ENCODE results near the gene GRK5.

GRK5 gene

DNA sequence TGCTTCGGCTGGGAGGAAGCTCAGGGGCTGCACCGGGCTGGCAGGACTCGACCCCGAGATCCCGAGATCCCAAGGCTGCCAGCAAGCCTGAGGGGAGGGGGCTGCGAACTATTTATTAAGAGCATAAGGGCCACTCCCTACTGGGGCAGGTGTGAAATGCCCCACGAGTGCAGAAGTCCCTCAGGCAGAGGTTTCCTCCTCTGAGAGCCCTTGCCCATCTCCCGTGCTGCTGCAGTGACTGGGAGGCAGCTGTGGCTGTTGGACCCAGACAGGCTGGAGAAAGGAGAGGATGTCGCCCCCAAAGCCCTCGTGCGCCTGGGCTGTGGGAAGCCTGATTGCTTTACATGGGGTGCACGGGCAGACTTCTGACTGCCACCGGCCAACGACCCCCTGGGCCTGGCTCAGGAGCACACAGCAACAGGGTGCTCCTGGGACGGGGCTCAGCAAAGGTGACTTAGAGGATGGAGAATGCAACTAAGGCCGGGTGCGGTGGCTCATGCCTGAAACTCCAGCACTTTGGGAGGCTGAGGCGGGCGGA lies 295.3 kb downstream of the GRK5 start:
- no peaks in the 10 kb centered on the region for H3K27me3 ChIP-seq
- H3K36me3 ChIP-seq: no peaks in the 10 kb centered on the region
- no peak for DNase-seq
- no peaks in the 10 kb centered on the region for H3K9me3 ChIP-seq
- intact Hi-C loops (cut with DNase I; ENCODE audit: low total_unique reads): no loop called here
- no peak for TF ChIP-seq CTCF (IDR thresholded peaks at IDR 0.05)
- H3K27ac ChIP-seq: no peak overlapping the region
- no peak overlapping the region for H3K4me3 ChIP-seq
- H3K4me1 ChIP-seq: no peaks in the 10 kb centered on the region

- Histone ChIP-seq H3K36me3 (no peaks in the 10 kb centered on the region), H3K27ac (no peak overlapping the region), H3K27me3 (no peaks in the 10 kb centered on the region), H3K4me1 (no peaks in the 10 kb centered on the region), H3K4me3 (no peak overlapping the region), H3K9me3 (no peaks in the 10 kb centered on the region)
- intact Hi-C loops (cut with DNase I; ENCODE audit: low total_unique reads): no loop called here
- DNase-seq: no peak
- TF ChIP-seq CTCF (IDR thresholded peaks at IDR 0.05): no peak
Observed at GRCh38 chr10:119503821-119504220, 296.4 kb downstream of the GRK5 start.

GRCh38 chr10:119504651-119505050 lies 297.3 kb downstream of the GRK5 start:
- H3K27me3 ChIP-seq: no peaks in the 10 kb centered on the region
- intact Hi-C loops (cut with DNase I; ENCODE audit: low total_unique reads): no loop called here
- H3K4me3 ChIP-seq: no peak overlapping the region
- no peak for TF ChIP-seq CTCF (IDR thresholded peaks at IDR 0.05)
- H3K27ac ChIP-seq: no peak overlapping the region
- DNase-seq: no peak
- H3K4me1 ChIP-seq: peaks cover 0 to 2% (median under 1%) of the 10 kb centered on the region in 4 donors
- no peaks in the 10 kb centered on the region for H3K36me3 ChIP-seq
- no peaks in the 10 kb centered on the region for H3K9me3 ChIP-seq

GRCh38 chr10:119505131-119505551 lies 297.8 kb downstream of the GRK5 start:
- Histone ChIP-seq H3K4me3 (no peak overlapping the region), H3K36me3 (no peaks in the 10 kb centered on the region), H3K4me1 (peaks cover 0 to 7% (median 3%) of the 10 kb centered on the region in 4 donors), H3K9me3 (no peaks in the 10 kb centered on the region), H3K27me3 (no peaks in the 10 kb centered on the region), H3K27ac (no peak overlapping the region)
- intact Hi-C loops (cut with DNase I; ENCODE audit: low total_unique reads): no loop called here
- no peak for TF ChIP-seq CTCF (IDR thresholded peaks at IDR 0.05)
- no peak for DNase-seq

Data from tibial artery (tissue), 4 donors.